ENCODE data around the gene KLHL18. TPM values are rescaled to one million over a fixed set of nuclear protein-coding genes. Genes with fewer than 3 reads are reported as not detected.

KLHL18 gene
- total RNA-seq, 2 donors from 2014 or later = 22.3 to 31.6 TPM

- Histone ChIP-seq H3K4me1 (no peaks in the 10 kb centered on the region), H3K36me3 (no peaks in the 10 kb centered on the region), H3K9me3 (no peaks in the 10 kb centered on the region), H3K27me3 (no peaks in the 10 kb centered on the region), H3K27ac (no peak overlapping the region), H3K4me3 (no peak overlapping the region), H3K9ac (ENCODE audit: low read depth in 2 of 2, low read length in 2 of 2) (no peak overlapping the region)
- intact Hi-C loops (cut with DNase I) = no loop called here
- no peak for TF ChIP-seq CTCF (IDR thresholded peaks at IDR 0.05)
- DNase-seq = no peak
These were observed 23.6 kb upstream of the KLHL18 start for GRCh38 chr3:47259114-47259513.

GRCh38 chr3:47260605-47261004 is 22.1 kb upstream of the KLHL18 start:
- DNase-seq = no peak
- Histone ChIP-seq H3K27me3 (no peaks in the 10 kb centered on the region), H3K9me3 (no peaks in the 10 kb centered on the region), H3K9ac (ENCODE audit: low read depth in 2 of 2, low read length in 2 of 2) (no peak overlapping the region), H3K4me1 (no peaks in the 10 kb centered on the region), H3K4me3 (no peak overlapping the region), H3K36me3 (no peaks in the 10 kb centered on the region), H3K27ac (no peak overlapping the region)
- TF ChIP-seq CTCF (IDR thresholded peaks at IDR 0.05) = no peak
- intact Hi-C loops (cut with DNase I) = no loop called here

GRCh38 chr3:47261301-47261700 is 21.4 kb upstream of the KLHL18 start:
- no peak overlapping the region for H3K27ac ChIP-seq
- intact Hi-C loops (cut with DNase I) = no loop called here
- TF ChIP-seq CTCF (IDR thresholded peaks at IDR 0.05) = no peak
- no peaks in the 10 kb centered on the region for H3K27me3 ChIP-seq
- no peak overlapping the region for H3K9ac ChIP-seq (ENCODE audit: low read depth in 2 of 2, low read length in 2 of 2)
- H3K4me1 ChIP-seq = no peaks in the 10 kb centered on the region
- no peaks in the 10 kb centered on the region for H3K9me3 ChIP-seq
- H3K4me3 ChIP-seq = no peak overlapping the region
- DNase-seq = no peak
- H3K36me3 ChIP-seq = no peaks in the 10 kb centered on the region

- no peaks in the 10 kb centered on the region for H3K36me3 ChIP-seq
- intact Hi-C loops (cut with DNase I) = no loop called here
- no peaks in the 10 kb centered on the region for H3K9me3 ChIP-seq
- DNase-seq = no peak
- H3K9ac ChIP-seq (ENCODE audit: low read depth in 2 of 2, low read length in 2 of 2) = no peak overlapping the region
- H3K27ac ChIP-seq = no peak overlapping the region
- TF ChIP-seq CTCF (IDR thresholded peaks at IDR 0.05) = no peak
- H3K27me3 ChIP-seq = no peaks in the 10 kb centered on the region
- no peaks in the 10 kb centered on the region for H3K4me1 ChIP-seq
- no peak overlapping the region for H3K4me3 ChIP-seq
These were observed 17.7 kb upstream of the KLHL18 start for GRCh38 chr3:47265008-47265407.

- Histone ChIP-seq H3K9me3 (no peaks in the 10 kb centered on the region), H3K27ac (no peak overlapping the region), H3K36me3 (no peaks in the 10 kb centered on the region), H3K27me3 (no peaks in the 10 kb centered on the region), H3K4me3 (no peak overlapping the region), H3K9ac (ENCODE audit: low read depth in 2 of 2, low read length in 2 of 2) (no peak overlapping the region), H3K4me1 (no peaks in the 10 kb centered on the region)
- DNase-seq = no peak
- intact Hi-C loops (cut with DNase I) = no loop called here
- TF ChIP-seq CTCF (IDR thresholded peaks at IDR 0.05) = no peak
These were observed 16.9 kb upstream of the KLHL18 start for GRCh38 chr3:47265725-47266428.
